SKM-1 (cell line): ENCODE measurements around the gene ARHGEF1.

Experiments used
- DNase-seq: peaks from one replicate; lab custom pipeline; 2025; ENCODE audit not compliant: unreplicated experiment; lab: John Stamatoyannopoulos, UW

ARHGEF1 gene

GRCh38 chr19:41947091-41947490 is 64.1 kb downstream of the ARHGEF1 start:
- no peak for DNase-seq

- no peak for DNase-seq
These were observed 68.7 kb downstream of the ARHGEF1 start for GRCh38 chr19:41951686-41952172.

GRCh38 chr19:41955521-41955920 is 72.5 kb downstream of the ARHGEF1 start:
- DNase-seq: no peak

GRCh38 chr19:41956621-41957020 is 73.6 kb downstream of the ARHGEF1 start:
- DNase-seq: no peak
